GM20000 (cell line): ENCODE measurements around the gene MYB.

ENCODE experiments used
- DNase-seq: peaks from one replicate; pipeline ENCODE4 v3.0.0; 2012; ENCODE audit warnings: low spot score
- TF ChIP-seq, protein P1 (sequence below): IDR thresholded peaks from 2 replicates; pipeline ENCODE4 v1.5.1; 2012; ENCODE audit warnings: mild to moderate bottlenecking, control low read depth; ENCODE audit errors: extremely low read depth, missing control alignments

The MYB gene

DNA sequence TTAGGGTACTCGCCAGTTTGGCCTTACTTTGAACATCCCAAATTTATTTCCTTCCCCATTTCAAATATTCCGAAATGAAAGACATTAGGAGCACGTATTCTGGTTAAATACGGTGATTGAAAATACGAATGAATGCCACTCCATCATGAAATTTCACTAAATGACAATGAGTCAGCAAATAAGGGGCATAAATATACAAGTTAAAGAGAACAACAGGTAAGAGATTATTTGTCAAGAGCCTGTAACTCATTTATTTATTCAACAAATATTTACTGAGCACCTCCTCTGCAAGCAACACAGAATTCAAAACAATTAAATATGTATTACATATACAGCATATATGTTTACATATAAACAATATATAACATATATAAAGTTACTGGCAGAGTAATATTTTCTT lies 44.8 kb downstream of the MYB start:
- DNase-seq, result no peak
- TF ChIP-seq, protein P1, sequence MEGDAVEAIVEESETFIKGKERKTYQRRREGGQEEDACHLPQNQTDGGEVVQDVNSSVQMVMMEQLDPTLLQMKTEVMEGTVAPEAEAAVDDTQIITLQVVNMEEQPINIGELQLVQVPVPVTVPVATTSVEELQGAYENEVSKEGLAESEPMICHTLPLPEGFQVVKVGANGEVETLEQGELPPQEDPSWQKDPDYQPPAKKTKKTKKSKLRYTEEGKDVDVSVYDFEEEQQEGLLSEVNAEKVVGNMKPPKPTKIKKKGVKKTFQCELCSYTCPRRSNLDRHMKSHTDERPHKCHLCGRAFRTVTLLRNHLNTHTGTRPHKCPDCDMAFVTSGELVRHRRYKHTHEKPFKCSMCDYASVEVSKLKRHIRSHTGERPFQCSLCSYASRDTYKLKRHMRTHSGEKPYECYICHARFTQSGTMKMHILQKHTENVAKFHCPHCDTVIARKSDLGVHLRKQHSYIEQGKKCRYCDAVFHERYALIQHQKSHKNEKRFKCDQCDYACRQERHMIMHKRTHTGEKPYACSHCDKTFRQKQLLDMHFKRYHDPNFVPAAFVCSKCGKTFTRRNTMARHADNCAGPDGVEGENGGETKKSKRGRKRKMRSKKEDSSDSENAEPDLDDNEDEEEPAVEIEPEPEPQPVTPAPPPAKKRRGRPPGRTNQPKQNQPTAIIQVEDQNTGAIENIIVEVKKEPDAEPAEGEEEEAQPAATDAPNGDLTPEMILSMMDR, result no peak

DNA sequence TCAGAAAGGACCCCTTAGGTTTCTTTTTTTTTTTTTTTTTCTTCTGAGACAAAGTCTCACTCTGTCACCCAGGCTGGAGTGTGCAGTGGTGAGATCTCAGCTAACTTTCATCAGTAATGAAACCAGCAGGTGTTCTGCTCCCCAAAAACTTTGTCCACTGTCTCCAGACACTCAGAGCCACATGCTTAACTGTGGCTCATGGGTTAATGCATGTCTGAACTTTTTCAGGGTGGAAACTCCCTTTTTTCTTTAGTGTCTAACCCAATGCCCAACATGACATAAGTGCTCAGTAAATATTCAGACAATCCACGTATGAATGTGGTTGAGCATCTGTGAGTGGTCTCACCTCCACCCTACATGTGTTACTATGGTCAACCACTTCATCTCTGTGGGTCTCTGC lies 45.4 kb downstream of the MYB start:
- TF ChIP-seq, protein P1, result no peak
- DNase-seq, result peak; percentile 44

DNA sequence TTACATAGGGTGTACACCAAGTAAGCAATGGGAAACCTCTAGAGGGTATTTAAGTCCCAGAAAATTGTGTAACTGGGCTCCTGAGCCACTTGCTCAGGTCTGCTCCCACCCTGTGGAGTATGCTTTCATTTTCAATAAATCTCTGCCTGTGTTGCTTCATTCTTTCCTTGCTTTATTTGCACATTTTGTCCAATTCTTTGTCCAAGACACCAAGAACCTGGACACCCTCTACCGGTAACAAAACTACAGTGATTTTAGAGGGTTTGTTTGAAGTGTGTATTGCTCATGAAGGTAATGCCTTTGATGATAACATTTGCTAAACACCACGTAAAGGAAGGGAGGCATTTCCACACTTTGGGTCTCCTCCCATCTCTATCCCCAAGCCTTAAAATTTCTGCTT lies 46.2 kb downstream of the MYB start:
- DNase-seq, result no peak
- TF ChIP-seq, protein P1, result no peak

DNA sequence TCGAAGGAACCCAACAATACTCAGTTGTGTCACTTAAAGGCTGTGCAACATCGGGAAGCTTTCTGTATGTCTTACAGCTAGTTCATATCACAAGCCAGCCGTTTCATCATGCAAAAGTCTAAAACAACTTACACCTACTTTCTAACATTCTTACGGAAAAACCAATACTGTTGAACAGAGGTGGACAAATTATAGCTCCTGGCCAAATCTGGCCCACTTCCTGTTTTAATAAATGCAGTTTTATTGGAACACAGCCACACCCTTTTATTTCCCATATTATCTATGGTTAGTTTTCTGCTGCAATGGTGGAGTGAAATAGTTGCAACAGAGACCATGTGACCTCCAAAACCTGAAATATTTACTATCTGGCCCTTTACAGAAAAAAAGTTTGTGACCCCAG lies 46.6 kb downstream of the MYB start:
- TF ChIP-seq, protein P1, result no peak

DNA sequence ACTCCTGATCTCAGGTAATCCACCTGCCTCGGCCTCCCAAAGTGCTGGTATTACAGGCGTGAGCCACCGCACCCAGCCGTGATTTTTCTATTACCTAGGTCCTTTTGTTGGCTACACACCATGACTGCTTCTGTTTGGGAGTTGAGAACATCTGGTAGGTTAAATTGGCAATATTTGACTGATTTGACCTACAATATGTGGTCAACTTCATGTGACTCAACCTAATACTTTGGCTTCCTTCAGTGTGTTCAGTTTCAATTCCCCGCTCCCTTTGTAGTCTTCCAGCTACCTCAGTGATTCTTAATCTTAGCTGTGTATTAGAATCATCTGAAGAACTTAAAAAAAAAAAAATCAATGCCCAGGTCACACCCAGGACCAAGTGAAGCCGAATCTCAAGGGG lies 47.4 kb downstream of the MYB start:
- TF ChIP-seq, protein P1, result no peak
- no peak for DNase-seq

More for the DNA sequence above, 46.6 kb downstream of the MYB start:
- no peak for DNase-seq

DNA sequence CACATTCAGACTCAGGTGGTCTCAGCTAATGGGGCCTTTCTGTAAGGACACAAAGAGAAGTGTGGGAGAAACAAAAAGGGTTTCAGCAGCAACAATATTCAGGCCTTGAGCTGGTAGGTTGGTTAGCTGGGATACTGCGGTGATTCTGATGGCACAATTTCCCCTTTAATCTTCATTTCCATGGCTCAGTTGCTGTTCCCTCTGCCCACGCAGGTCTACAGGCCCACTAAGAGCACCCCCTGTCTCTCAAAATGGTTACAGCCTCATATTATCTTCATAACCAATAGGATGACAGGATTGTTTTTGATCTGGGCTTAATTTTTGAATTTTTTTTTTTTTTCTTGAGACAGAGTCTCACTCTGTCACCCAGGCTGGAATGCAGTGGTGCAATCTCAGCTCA lies 48.9 kb downstream of the MYB start:
- TF ChIP-seq, protein P1, result no peak

DNA sequence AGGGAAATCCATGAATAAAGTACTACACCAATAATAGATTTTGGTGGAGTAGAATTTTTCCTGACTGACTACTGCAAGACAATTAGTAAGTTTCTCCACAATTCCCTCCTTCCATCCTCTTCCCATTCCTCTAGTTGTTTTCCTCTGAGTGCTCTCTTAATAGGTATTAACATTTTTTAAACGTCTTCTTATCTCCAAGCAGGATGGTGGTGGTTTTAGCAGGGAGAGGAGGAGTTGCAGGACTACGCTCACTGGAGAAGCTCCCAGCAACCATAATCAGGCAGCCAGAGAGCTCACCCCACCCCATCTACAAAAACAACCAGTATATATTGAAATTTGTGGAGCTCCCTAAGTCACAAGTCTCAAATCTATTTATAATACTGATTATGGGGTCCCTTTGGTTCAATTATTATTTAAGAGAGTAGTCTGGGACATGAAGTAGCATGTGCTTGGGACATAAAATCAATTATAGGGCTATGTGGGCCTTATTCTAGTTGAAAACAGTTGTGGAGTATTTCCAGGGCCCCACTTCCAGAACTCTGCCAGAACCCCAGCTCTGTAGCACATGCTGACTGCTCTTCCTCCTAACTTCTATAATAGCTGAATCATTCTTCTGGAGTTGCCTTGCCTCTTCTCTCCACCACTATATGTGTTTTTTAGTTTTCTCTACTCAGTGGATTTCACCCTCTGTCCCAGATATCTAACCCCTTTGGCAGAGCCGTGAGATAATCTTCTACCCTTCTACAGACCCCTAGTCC lies 49.8 kb downstream of the MYB start:
- DNase-seq, result no peak
- TF ChIP-seq, protein P1, result no peak

More for the DNA sequence above, 48.9 kb downstream of the MYB start:
- DNase-seq, result no peak
